ENCODE results near the gene TMPRSS15. TPM values are rescaled to one million over a fixed set of nuclear protein-coding genes. Genes with fewer than 3 reads are reported as not detected.

The TMPRSS15 gene
- total RNA-seq, 4 donors from 2014 or later: not detected

DNA sequence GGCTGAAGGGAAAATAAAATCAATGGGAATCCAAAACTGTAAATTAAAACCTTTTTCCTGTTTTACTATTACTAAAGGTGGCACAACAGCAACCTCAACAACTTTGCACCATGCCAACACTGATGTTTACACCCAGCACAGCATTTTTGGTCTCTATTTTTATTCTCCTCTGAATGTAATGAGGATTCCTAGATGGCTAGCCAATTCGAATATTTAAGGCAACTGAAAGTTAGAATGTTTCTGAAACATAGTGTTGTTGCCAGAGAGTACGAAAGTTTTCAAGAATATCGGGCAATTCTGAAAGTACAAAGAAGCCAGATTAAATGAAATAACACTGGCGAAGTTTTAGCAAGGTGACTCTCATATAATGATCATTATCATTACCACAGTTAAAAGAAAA, 118.2 kb downstream of the TMPRSS15 start:
- no peak overlapping the region for H3K4me3 ChIP-seq (replicated peaks in 1 of 3)
- no peak for DNase-seq
- intact Hi-C loops (cut with DNase I): no loop called here
- no peaks in the 10 kb centered on the region for H3K36me3 ChIP-seq
- no peaks in the 10 kb centered on the region for H3K9me3 ChIP-seq
- H3K4me1 ChIP-seq: no peaks in the 10 kb centered on the region
- H3K27ac ChIP-seq: no peak overlapping the region
- 87 to 92% methylated on average over 4 of the region's 4 CpGs for WGBS, 2 donors
- H3K27me3 ChIP-seq: no peaks in the 10 kb centered on the region
- no peak for TF ChIP-seq POLR2A (IDR thresholded peaks at IDR 0.05)
- TF ChIP-seq, protein P1, sequence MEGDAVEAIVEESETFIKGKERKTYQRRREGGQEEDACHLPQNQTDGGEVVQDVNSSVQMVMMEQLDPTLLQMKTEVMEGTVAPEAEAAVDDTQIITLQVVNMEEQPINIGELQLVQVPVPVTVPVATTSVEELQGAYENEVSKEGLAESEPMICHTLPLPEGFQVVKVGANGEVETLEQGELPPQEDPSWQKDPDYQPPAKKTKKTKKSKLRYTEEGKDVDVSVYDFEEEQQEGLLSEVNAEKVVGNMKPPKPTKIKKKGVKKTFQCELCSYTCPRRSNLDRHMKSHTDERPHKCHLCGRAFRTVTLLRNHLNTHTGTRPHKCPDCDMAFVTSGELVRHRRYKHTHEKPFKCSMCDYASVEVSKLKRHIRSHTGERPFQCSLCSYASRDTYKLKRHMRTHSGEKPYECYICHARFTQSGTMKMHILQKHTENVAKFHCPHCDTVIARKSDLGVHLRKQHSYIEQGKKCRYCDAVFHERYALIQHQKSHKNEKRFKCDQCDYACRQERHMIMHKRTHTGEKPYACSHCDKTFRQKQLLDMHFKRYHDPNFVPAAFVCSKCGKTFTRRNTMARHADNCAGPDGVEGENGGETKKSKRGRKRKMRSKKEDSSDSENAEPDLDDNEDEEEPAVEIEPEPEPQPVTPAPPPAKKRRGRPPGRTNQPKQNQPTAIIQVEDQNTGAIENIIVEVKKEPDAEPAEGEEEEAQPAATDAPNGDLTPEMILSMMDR (IDR thresholded peaks at IDR 0.05): no peak

DNA sequence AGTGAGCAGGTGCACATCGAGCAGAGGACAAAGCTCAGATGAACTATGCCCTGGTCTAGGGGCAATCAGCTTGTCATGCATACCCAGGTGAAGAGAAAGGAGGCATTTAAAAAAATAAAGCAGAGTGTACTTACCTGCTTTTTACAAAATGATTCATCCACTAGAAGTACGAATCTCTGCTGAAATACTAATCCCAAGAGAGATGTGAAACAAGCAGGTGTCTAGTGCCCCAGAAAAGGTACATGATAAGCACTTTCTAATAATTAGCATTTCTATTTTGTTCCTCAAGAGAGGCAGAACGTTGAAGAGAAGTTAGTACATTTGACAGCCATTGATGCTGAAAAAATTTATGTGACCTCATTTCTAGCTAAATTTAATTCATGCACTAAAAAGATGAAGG, 127.8 kb downstream of the TMPRSS15 start:
- WGBS, 2 donors: 56 to 64% methylated on average over 3 of the region's 3 CpGs
- Histone ChIP-seq H3K27ac (no peak overlapping the region), H3K4me1 (no peaks in the 10 kb centered on the region), H3K9me3 (no peaks in the 10 kb centered on the region), H3K4me3 (replicated peaks in 1 of 3) (no peak overlapping the region), H3K36me3 (no peaks in the 10 kb centered on the region), H3K27me3 (no peaks in the 10 kb centered on the region)
- no peak for DNase-seq
- intact Hi-C loops (cut with DNase I): no loop called here
- TF ChIP-seq, protein P1 (IDR thresholded peaks at IDR 0.05): no peak
- no peak for TF ChIP-seq POLR2A (IDR thresholded peaks at IDR 0.05)

DNA sequence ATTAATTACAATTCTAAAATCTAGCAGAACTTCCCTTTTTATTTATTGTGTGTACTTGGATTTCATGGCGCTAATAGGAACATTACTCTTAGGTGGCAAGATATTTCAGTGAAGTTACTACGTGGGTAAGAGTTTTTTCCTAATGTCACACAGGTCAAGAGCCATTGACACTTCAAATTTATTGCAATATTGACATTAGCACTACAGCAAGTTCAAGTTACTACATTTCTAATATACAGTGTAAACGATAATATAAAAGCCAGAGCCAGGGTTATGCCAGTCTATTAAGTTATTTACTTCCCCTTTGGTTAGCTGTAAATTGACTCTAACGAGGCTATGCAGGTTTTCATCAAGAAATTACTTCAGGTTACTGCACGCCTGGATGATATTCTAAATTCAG, 129.2 kb downstream of the TMPRSS15 start:
- no peak for DNase-seq
- H3K9me3 ChIP-seq: no peaks in the 10 kb centered on the region

DNA sequence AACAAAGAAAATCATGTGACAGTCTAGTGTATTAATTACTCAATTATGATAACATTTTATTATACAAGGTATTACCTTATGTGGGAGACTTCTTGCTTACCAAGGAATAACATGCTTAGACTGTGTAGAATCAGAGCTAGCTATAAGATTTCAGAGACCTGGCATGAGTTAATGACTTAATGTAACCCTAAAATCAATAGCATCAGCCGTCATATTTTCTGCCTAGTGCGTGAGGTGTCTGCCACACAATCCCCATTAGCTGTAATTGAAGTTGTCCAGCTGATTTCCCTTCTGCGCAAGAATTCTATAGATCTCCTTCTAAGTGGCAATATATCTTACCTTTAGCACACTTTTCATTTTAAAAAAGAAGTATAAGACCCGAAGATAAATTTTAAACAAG, 130.2 kb downstream of the TMPRSS15 start:
- Histone ChIP-seq H3K36me3 (no peaks in the 10 kb centered on the region), H3K27me3 (no peaks in the 10 kb centered on the region), H3K9me3 (no peaks in the 10 kb centered on the region), H3K4me3 (replicated peaks in 1 of 3) (no peak overlapping the region), H3K27ac (no peak overlapping the region), H3K4me1 (no peaks in the 10 kb centered on the region)
- DNase-seq: no peak
- intact Hi-C loops (cut with DNase I): no loop called here
- WGBS, 2 donors: 87 to 88% methylated on average over 4 of the region's 4 CpGs
- TF ChIP-seq, protein P1 (IDR thresholded peaks at IDR 0.05): no peak
- no peak for TF ChIP-seq POLR2A (IDR thresholded peaks at IDR 0.05)

More for the DNA sequence above, 129.2 kb downstream of the TMPRSS15 start:
- H3K36me3 ChIP-seq: no peaks in the 10 kb centered on the region
- H3K4me3 ChIP-seq (replicated peaks in 1 of 3): no peak overlapping the region
- H3K27me3 ChIP-seq: no peaks in the 10 kb centered on the region
- H3K4me1 ChIP-seq: no peaks in the 10 kb centered on the region
- intact Hi-C loops (cut with DNase I): no loop called here
- WGBS, 2 donors: 81 to 82% methylated on average over 5 of the region's 5 CpGs
- TF ChIP-seq POLR2A (IDR thresholded peaks at IDR 0.05): no peak
- TF ChIP-seq, protein P1 (IDR thresholded peaks at IDR 0.05): no peak
- H3K27ac ChIP-seq: no peak overlapping the region

DNA sequence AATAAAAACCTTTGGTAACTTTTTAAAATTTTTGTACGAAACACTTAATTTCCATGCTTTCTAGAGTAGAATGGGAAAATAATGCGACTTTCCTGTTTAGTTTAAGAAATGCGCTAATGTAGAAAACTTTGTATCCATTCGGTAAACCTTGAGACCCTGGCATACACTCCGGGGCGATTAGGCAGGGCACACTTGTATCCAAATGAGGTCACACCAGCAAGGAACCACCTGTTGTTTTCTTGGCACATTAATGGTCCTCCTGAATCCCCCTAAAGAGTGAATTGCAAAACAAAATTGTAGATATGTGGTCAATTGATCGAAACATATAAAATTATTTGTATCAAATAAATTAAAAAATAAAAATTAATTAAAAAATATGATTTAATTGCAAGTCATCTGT, 133.7 kb downstream of the TMPRSS15 start:
- Histone ChIP-seq H3K27ac (no peak overlapping the region), H3K4me1 (no peaks in the 10 kb centered on the region), H3K4me3 (replicated peaks in 1 of 3) (no peak overlapping the region), H3K9me3 (no peaks in the 10 kb centered on the region), H3K36me3 (no peaks in the 10 kb centered on the region), H3K27me3 (no peaks in the 10 kb centered on the region)
- intact Hi-C loops (cut with DNase I): no loop called here
- WGBS, 2 donors: 90 to 93% methylated on average over 7 of the region's 7 CpGs
- TF ChIP-seq POLR2A (IDR thresholded peaks at IDR 0.05): no peak
- TF ChIP-seq, protein P1 (IDR thresholded peaks at IDR 0.05): no peak
- DNase-seq: no peak

Measured in thyroid gland (tissue), 4 donors.